HCT116 (cell line): ENCODE measurements around the gene ITPKB. TPM values are rescaled to one million over a fixed set of nuclear protein-coding genes. Genes with fewer than 3 reads are reported as not detected.

Experiments
- ATAC-seq: fragments of 200-7000 bp; cut with Tn5 transposase; 2 replicates; pipeline ENCODE4 v1.9.1; 2020; ENCODE audit warnings: mild to moderate bottlenecking, moderate library complexity
- BruUV-seq: library from RNA; stranded (reverse); fragments of 400-500 nt; replicated peaks from 2 replicates; lab custom pipeline; 2021; lab: Mats Ljungman, UMichigan
- CTCF ChIA-PET: fragments of 300-600 bp; sonication (Branson Sonifier 250); formaldehyde crosslinking; loops from one replicate; lab custom pipeline; 2021; ENCODE audit warnings: antibody characterized with exemption; lab: Charles Lee
- POLR2A ChIA-PET: fragments of 300-600, 350-600 bp; sonication (Branson Sonifier 250); formaldehyde crosslinking; loops from one replicate; lab custom pipeline; 2021; ENCODE audit warnings: antibody characterized with exemption; lab: Charles Lee
- RAD21 ChIA-PET, 2 experiments: fragments of 300-600 bp; sonication (Branson Sonifier 250); formaldehyde crosslinking; loops; one replicate each; lab custom pipeline; 2023; ENCODE audit warnings: low total read pairs in 2 of 2; ENCODE audit not compliant: uncharacterized antibody in 2 of 2, unreplicated experiment in 2 of 2, low non-redundant PET in 1 of 2; lab: Charles Lee
- DNase-seq: peaks from one replicate; pipeline ENCODE4 v3.0.0-alpha.2; 2010; ENCODE audit warnings: low read depth, low spot score
- H2AFZ ChIP-seq: fragments of 200-600 bp; shearing (Covaris generic), sonication (generic); 2 replicates; pipeline ENCODE4 v1.6.1; 2017; ENCODE audit warnings: low read depth, mixed run types, mixed read lengths, antibody characterized with exemption, low read length; ENCODE audit not compliant: poor library complexity, severe bottlenecking
- H3K27ac ChIP-seq: 2 replicates; pipeline ENCODE4 v1.5.1; 2012; ENCODE audit warnings: low read depth, low read length
- H3K27me3 ChIP-seq: fragments of 200-600 bp; sonication (generic); 2 replicates; pipeline ENCODE4 v1.6.1; 2016; ENCODE audit warnings: mixed run types, low read length, mixed read lengths; ENCODE audit not compliant: insufficient read depth
- H3K36me3 ChIP-seq, 2 experiments: fragments of 200-500 bp in 1 of 2; fragments of 200-600 bp in 1 of 2; sonication (Bioruptor generic) in 1 of 2; sonication (generic) in 1 of 2; 2 replicates each; pipeline versions ENCODE4 v1.5.1 to v1.6.1; 2014 to 2016; ENCODE audit warnings: low read length in 2 of 2, inconsistent platforms in 1 of 2, mixed read lengths in 1 of 2, mixed run types in 1 of 2; ENCODE audit not compliant: insufficient read depth in 2 of 2, control insufficient read depth in 1 of 2
- H3K4me1 ChIP-seq, 2 experiments: fragments of 200-600 bp in 1 of 2; sonication (generic) in 1 of 2; 2 replicates each; pipeline versions ENCODE4 v1.5.1 to v1.6.1; 2012 to 2017; ENCODE audit warnings: low read length in 2 of 2, inconsistent platforms in 1 of 2, mild to moderate bottlenecking in 1 of 2, mixed read lengths in 1 of 2, mixed run types in 1 of 2, moderate library complexity in 1 of 2; ENCODE audit not compliant: insufficient read depth in 2 of 2, control insufficient read depth in 1 of 2
- H3K4me2 ChIP-seq: fragments of 200-600 bp; sonication (generic); 2 replicates; pipeline ENCODE4 v1.6.1; 2017; ENCODE audit warnings: mixed run types, low read length, mixed read lengths
- H3K4me3 ChIP-seq, 2 experiments: fragments of 200-600 bp in 1 of 2; sonication (generic) in 1 of 2; replicated peaks in 1 of 2; 2 replicates each; pipeline ENCODE4 v1.5.1; 2011 to 2016; ENCODE audit warnings: low read length in 2 of 2, control low read depth in 1 of 2, low read depth in 1 of 2, mild to moderate bottlenecking in 1 of 2, mixed read lengths in 1 of 2, mixed run types in 1 of 2
- H3K79me2 ChIP-seq: fragments of 200-600 bp; sonication (generic); 2 replicates; pipeline ENCODE4 v1.6.1; 2017; ENCODE audit warnings: mild to moderate bottlenecking, mixed run types, low read length, moderate library complexity, mixed read lengths; ENCODE audit not compliant: insufficient read depth
- H3K9ac ChIP-seq: fragments of 200-600 bp; sonication (generic); 2 replicates; pipeline ENCODE4 v1.6.1; 2016; ENCODE audit warnings: low read length, mixed read lengths
- H3K9me2 ChIP-seq: fragments of 200-600 bp; sonication (generic), shearing (Covaris generic); 2 replicates; pipeline ENCODE4 v1.6.1; 2017; ENCODE audit warnings: mixed run types, mild to moderate bottlenecking, moderate library complexity; ENCODE audit not compliant: insufficient read depth
- H3K9me3 ChIP-seq, 2 experiments: fragments of 200-500 bp in 1 of 2; fragments of 200-600 bp in 1 of 2; sonication (Bioruptor generic) in 1 of 2; sonication (generic) in 1 of 2; 2 replicates each; pipeline ENCODE4 v1.6.1; 2014 to 2017; ENCODE audit warnings: low read length in 2 of 2, mixed read lengths in 2 of 2, inconsistent platforms in 1 of 2, low read depth in 1 of 2, mild to moderate bottlenecking in 1 of 2, mixed run types in 1 of 2, moderate library complexity in 1 of 2; ENCODE audit not compliant: control insufficient read depth in 1 of 2, insufficient read depth in 1 of 2
- H4K20me1 ChIP-seq: fragments of 200-600 bp; sonication (generic), shearing (Covaris generic); 2 replicates; pipeline ENCODE4 v1.6.1; 2017; ENCODE audit warnings: mixed run types, mild to moderate bottlenecking, moderate library complexity; ENCODE audit not compliant: insufficient read depth
- EGR1 ChIP-seq: IDR thresholded peaks from 2 replicates; pipeline ENCODE4 v1.6.1; 2012; ENCODE audit warnings: low read depth
- EZH2 ChIP-seq: fragments of 200-600 bp; sonication (generic); IDR thresholded peaks from 2 replicates; pipeline ENCODE4 v1.6.1; 2017; ENCODE audit warnings: antibody characterized with exemption, mixed run types
- JUND ChIP-seq: IDR thresholded peaks from 2 replicates; pipeline ENCODE4 v1.6.1; 2012
- POLR2A ChIP-seq: IDR thresholded peaks from 2 replicates; pipeline ENCODE4 v1.7.0; 2011; ENCODE audit warnings: borderline replicate concordance; ENCODE audit not compliant: insufficient read depth, insufficient read length; ENCODE audit errors: extremely low read depth
- POLR2AphosphoS5 ChIP-seq: IDR thresholded peaks from 2 replicates; pipeline ENCODE4 v1.6.1; 2011; ENCODE audit warnings: mild to moderate bottlenecking, low read depth, low read length, moderate library complexity
- RAD21 ChIP-seq: IDR thresholded peaks from 2 replicates; pipeline ENCODE4 v1.6.1; 2012; ENCODE audit warnings: low read depth, mild to moderate bottlenecking
- SIN3A ChIP-seq: IDR thresholded peaks from 2 replicates; pipeline ENCODE4 v1.6.1; 2012; ENCODE audit warnings: low read depth
- SRF ChIP-seq: IDR thresholded peaks from 2 replicates; pipeline ENCODE4 v1.6.1; 2012; ENCODE audit warnings: low read depth
- ZFX ChIP-seq: fragments of 450-650 bp; IDR thresholded peaks from 2 replicates; pipeline ENCODE4 v1.6.1; 2017
- intact Hi-C: fragments of 100-400 bp; cut with micrococcal nuclease; formaldehyde crosslinking; loops from 2 replicates; pipeline ENCODE4 v1.10.0; 2022
- total RNA-seq: library from RNA; stranded (reverse); gene quantifications from one replicate; pipeline ENCODE4 v1.2.1, GENCODE V29; 2021; ENCODE audit not compliant: unreplicated experiment
- TF ChIP-seq, protein P1 (sequence below): IDR thresholded peaks from 2 replicates; pipeline ENCODE4 v1.6.1; 2012
- TF ChIP-seq, protein P2 (sequence below): IDR thresholded peaks from 2 replicates; pipeline ENCODE4 v1.6.1; 2012
- TF ChIP-seq, protein P3 (sequence below), 3 experiments: fragments of 200-600 bp in 1 of 3; sonication (generic) in 1 of 3; IDR thresholded peaks in 2 of 3; conservative IDR thresholded peaks in 1 of 3; 2 replicates each; pipeline ENCODE4 v1.5.1; 2012 to 2017; ENCODE audit warnings: low read depth in 2 of 3, low read length in 2 of 3, antibody characterized with exemption in 1 of 3, borderline replicate concordance in 1 of 3, control low read depth in 1 of 3, mild to moderate bottlenecking in 1 of 3, mixed read lengths in 1 of 3, mixed run types in 1 of 3, moderate library complexity in 1 of 3; ENCODE audit not compliant: insufficient read depth in 1 of 3
- TF ChIP-seq, protein P4 (sequence below): IDR thresholded peaks from 2 replicates; pipeline ENCODE4 v1.6.1; 2012; ENCODE audit warnings: low read depth

ITPKB gene
- total RNA-seq, 1 experiment from 2014 or later = 4.4 TPM

DNA sequence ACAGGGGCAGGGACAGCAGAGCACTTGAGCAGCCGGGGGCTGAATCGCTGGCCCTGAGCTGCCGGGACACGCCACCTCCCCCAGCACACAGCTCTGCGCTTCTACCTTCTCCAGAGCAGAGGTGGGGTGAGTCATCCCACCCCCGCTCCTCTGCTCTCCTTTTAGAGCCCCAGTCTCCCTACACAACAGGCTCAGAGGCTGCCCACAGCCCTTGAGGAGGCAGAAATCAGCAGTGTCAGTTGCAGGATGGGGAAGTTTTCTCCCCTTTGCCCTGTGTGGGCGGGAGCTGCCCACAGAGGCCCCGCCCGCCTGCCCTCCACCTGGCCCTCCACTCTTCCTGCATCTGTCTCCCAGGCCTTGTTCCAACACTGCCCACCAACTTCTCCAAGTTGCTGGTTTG is 95.9 kb downstream of the ITPKB start:
- ATAC-seq (peak; percentile 94), DNase-seq (peak; percentile 34)
- Histone ChIP-seq H3K79me2 (no peaks in the 10 kb centered on the region), H3K4me1 (peaks cover 21 to 38% of the 10 kb centered on the region in 2 experiments), H3K36me3 (no peaks in the 10 kb centered on the region), H3K4me3 (peak overlapping the region in 1 of 2 experiments; percentile 40; a peak in 2 of 4 replicates), H3K4me2 (peak overlapping the region; percentile 77), H3K9me2 (no peaks in the 10 kb centered on the region), H3K9me3 (no peaks in the 10 kb centered on the region), H2AFZ (no peak overlapping the region), H3K27me3 (no peaks in the 10 kb centered on the region), H4K20me1 (no peaks in the 10 kb centered on the region), H3K9ac (peak overlapping the region; percentile 44), H3K27ac (peak overlapping the region; percentile 35)
- intact Hi-C loops = no loop called here
- POLR2A ChIA-PET = interaction anchor here (1.1 kb wide), 1 partner anchor 183 kb away, joined by 3 read pairs; no protein-coding TSS in a partner anchor
- BruUV-seq = no TSS peak
- RAD21 ChIA-PET = no interaction called here
- peak; percentile 80 for TF ChIP-seq JUND
- 0 out of 2 replicates have a peak, but pooled peaks have one; percentile 37 for TF ChIP-seq POLR2AphosphoS5
- TF ChIP-seq, protein P1, sequence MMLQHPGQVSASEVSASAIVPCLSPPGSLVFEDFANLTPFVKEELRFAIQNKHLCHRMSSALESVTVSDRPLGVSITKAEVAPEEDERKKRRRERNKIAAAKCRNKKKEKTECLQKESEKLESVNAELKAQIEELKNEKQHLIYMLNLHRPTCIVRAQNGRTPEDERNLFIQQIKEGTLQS = no peak
- TF ChIP-seq ZFX = no peak
- TF ChIP-seq POLR2A = no peak
- peak; percentile 98 for TF ChIP-seq EGR1
- TF ChIP-seq, protein P2, sequence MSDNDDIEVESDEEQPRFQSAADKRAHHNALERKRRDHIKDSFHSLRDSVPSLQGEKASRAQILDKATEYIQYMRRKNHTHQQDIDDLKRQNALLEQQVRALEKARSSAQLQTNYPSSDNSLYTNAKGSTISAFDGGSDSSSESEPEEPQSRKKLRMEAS = no peak
- CTCF ChIA-PET = interaction anchor here (1.2 kb wide), 1 partner anchor 185 kb away, joined by 3 read pairs; no protein-coding TSS in a partner anchor

DNA sequence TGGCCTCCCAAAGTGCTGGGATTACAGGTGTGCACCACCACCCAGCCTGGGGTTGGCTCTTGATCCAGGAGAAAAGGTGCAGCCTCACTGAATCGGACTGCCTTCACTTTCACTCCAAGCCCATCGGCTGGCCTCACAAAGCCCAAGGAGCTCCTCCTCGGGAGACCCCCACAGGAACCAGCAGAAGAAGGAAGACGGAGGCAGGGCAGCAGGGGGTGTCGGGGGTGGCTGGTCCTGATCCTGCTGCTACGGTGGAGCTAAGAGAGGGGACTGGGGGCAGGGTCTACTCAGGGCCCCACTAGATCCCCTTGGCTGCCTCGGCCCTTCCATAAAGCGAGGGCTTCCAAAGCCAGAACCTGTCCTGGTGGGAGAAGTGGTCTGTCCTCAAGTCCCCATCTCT is 96.7 kb downstream of the ITPKB start:
- Histone ChIP-seq H3K79me2 (no peaks in the 10 kb centered on the region), H3K27me3 (no peaks in the 10 kb centered on the region)
- POLR2A ChIA-PET = interaction anchor here (0.8 to 2.1 kb wide), 2 partner anchors 40 to 173 kb away, joined by 3 to 4 read pairs; no protein-coding TSS in a partner anchor
- TF ChIP-seq ZFX (no peak), POLR2A (no peak), RAD21 (no peak), SIN3A (no peak), SRF (no peak), JUND (no peak), EZH2 (no peak), EGR1 (no peak)
- TF ChIP-seq, protein P3, sequence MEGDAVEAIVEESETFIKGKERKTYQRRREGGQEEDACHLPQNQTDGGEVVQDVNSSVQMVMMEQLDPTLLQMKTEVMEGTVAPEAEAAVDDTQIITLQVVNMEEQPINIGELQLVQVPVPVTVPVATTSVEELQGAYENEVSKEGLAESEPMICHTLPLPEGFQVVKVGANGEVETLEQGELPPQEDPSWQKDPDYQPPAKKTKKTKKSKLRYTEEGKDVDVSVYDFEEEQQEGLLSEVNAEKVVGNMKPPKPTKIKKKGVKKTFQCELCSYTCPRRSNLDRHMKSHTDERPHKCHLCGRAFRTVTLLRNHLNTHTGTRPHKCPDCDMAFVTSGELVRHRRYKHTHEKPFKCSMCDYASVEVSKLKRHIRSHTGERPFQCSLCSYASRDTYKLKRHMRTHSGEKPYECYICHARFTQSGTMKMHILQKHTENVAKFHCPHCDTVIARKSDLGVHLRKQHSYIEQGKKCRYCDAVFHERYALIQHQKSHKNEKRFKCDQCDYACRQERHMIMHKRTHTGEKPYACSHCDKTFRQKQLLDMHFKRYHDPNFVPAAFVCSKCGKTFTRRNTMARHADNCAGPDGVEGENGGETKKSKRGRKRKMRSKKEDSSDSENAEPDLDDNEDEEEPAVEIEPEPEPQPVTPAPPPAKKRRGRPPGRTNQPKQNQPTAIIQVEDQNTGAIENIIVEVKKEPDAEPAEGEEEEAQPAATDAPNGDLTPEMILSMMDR (IDR thresholded peaks at IDR 0.05 in 2 of 3, conservative IDR thresholded peaks at IDR 0.05 in 1 of 3; ENCODE audit: borderline replicate concordance in 1 of 3, insufficient read depth in 1 of 3, low read depth in 2 of 3, low read length in 2 of 3) = no peak
- TF ChIP-seq, protein P4, sequence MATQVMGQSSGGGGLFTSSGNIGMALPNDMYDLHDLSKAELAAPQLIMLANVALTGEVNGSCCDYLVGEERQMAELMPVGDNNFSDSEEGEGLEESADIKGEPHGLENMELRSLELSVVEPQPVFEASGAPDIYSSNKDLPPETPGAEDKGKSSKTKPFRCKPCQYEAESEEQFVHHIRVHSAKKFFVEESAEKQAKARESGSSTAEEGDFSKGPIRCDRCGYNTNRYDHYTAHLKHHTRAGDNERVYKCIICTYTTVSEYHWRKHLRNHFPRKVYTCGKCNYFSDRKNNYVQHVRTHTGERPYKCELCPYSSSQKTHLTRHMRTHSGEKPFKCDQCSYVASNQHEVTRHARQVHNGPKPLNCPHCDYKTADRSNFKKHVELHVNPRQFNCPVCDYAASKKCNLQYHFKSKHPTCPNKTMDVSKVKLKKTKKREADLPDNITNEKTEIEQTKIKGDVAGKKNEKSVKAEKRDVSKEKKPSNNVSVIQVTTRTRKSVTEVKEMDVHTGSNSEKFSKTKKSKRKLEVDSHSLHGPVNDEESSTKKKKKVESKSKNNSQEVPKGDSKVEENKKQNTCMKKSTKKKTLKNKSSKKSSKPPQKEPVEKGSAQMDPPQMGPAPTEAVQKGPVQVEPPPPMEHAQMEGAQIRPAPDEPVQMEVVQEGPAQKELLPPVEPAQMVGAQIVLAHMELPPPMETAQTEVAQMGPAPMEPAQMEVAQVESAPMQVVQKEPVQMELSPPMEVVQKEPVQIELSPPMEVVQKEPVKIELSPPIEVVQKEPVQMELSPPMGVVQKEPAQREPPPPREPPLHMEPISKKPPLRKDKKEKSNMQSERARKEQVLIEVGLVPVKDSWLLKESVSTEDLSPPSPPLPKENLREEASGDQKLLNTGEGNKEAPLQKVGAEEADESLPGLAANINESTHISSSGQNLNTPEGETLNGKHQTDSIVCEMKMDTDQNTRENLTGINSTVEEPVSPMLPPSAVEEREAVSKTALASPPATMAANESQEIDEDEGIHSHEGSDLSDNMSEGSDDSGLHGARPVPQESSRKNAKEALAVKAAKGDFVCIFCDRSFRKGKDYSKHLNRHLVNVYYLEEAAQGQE = no peak
- TF ChIP-seq, protein P1 = no peak
- TF ChIP-seq, protein P2 = no peak
- TF ChIP-seq, all 23 proteins: peak for 0
- Histone ChIP-seq H3K4me1 (peaks cover 21 to 38% of the 10 kb centered on the region in 2 experiments), H2AFZ (no peak overlapping the region), H3K4me2 (peak overlapping the region; percentile 77), H3K27ac (no peak overlapping the region; the same call in 1 of the 2 replicates), H3K9me3 (no peaks in the 10 kb centered on the region), H3K9ac (no peak overlapping the region), H3K4me3 (0 out of 4 replicates have a peak overlapping the region, but pooled peaks of 1 of the 2 experiments have one; percentile 40), H4K20me1 (no peaks in the 10 kb centered on the region), H3K36me3 (no peaks in the 10 kb centered on the region), H3K9me2 (no peaks in the 10 kb centered on the region)
- no peak for ATAC-seq
- ChIA-PET CTCF (interaction anchor here (1.2 to 2.6 kb wide), 2 partner anchors 16 to 186 kb away, joined by 3 to 12 read pairs; no protein-coding TSS in a partner anchor), RAD21 (no interaction called here)
- DNase-seq = no peak
- intact Hi-C loops = no loop called here
- BruUV-seq = no TSS peak
